ENCODE measurements around the gene RPS21. TPM values are rescaled to one million over a fixed set of nuclear protein-coding genes. Genes with fewer than 3 reads are reported as not detected.

Gene RPS21
- total RNA-seq, 6 experiments from 2014 or later: 1,061 to 1,388 (median 1,229) TPM

DNA sequence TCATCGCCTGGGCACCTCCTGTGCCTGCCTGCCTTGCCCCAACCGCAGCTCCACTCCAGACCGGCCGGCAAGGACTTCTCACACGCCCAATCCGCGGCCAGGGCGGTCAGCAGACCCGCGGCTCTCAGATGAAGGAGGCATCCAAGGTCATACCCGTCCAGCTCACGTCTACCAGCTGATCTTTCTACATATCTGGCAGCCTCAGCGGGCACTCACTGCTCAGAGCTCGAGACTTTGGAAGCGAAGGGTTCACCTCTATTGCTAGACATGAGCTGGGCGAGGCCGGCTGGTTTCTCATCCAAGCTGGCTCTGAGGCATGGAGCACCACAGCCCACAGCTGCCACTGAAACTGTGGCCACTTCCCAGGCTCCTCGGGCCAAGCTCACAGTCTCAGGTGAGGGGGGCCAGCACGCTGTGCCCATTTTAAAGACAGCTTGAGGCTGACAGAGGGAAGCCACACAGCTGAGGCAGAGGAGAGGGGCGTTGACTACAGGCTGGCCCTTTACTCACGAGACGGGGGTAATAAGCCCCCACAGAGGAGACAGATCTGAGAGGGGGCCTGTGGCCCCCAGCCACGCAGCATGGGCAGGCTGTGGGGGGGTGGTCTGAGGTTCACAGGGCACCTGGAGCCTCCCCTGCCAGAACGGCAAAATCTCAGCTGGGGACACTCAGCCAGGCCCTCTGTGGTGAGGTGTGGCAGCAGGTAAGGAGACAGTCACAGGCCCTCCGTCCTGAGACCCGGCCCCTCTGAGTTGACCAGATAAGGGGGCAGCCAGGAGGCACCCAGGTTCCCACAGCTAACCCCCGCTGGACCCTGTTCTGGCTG lies 21.8 kb upstream of the RPS21 start:
- no peak overlapping the region for H3K4me3 Mint-ChIP-seq
- DNase-seq: no peak
- H3K27me3 Mint-ChIP-seq (ENCODE audit: insufficient read depth): peaks cover 5% of the 10 kb centered on the region
- H3K36me3 Mint-ChIP-seq (ENCODE audit: low read depth): no peaks in the 10 kb centered on the region
- H3K9me3 Mint-ChIP-seq: no peaks in the 10 kb centered on the region
- H3K27ac Mint-ChIP-seq: no peak overlapping the region
- peaks cover 11% of the 10 kb centered on the region for H3K4me1 Mint-ChIP-seq (ENCODE audit: low read depth)
- TF ChIP-seq, protein P1, sequence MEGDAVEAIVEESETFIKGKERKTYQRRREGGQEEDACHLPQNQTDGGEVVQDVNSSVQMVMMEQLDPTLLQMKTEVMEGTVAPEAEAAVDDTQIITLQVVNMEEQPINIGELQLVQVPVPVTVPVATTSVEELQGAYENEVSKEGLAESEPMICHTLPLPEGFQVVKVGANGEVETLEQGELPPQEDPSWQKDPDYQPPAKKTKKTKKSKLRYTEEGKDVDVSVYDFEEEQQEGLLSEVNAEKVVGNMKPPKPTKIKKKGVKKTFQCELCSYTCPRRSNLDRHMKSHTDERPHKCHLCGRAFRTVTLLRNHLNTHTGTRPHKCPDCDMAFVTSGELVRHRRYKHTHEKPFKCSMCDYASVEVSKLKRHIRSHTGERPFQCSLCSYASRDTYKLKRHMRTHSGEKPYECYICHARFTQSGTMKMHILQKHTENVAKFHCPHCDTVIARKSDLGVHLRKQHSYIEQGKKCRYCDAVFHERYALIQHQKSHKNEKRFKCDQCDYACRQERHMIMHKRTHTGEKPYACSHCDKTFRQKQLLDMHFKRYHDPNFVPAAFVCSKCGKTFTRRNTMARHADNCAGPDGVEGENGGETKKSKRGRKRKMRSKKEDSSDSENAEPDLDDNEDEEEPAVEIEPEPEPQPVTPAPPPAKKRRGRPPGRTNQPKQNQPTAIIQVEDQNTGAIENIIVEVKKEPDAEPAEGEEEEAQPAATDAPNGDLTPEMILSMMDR (IDR thresholded peaks at IDR 0.05): no peak

DNA sequence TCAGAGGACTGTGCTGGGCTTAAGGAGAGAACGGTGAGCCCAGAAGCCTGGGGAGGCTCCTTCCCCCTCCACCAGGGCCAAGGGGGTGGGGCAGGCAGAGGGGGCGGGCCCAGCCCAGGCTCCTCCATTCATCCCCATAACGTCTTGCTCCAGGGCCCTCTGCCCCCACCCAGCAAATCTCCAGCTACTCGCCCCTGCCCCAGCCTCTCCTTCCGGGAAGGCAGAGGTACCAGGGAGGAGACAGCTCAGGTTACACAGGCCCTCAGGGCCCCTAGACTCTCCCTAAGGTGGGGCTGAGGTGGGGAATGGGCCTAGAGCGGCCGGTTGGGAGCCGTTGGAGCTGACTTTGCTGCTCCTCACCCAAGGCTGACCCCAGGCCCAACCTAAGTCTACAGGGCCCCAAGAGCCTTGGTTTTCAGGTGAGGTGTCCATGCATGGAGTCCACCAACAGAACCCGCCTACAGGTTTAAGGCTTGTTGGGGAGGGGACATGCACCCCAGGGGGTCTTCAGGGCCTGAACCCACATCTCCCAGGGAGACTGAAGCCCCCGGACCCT lies 21.0 kb upstream of the RPS21 start:
- Mint-ChIP-seq H3K27me3 (ENCODE audit: insufficient read depth) (peaks cover 5% of the 10 kb centered on the region), H3K27ac (no peak overlapping the region), H3K4me1 (ENCODE audit: low read depth) (peaks cover 17% of the 10 kb centered on the region), H3K36me3 (ENCODE audit: low read depth) (no peaks in the 10 kb centered on the region), H3K9me3 (no peaks in the 10 kb centered on the region), H3K4me3 (no peak overlapping the region)
- TF ChIP-seq, protein P1 (IDR thresholded peaks at IDR 0.05): no peak
- no peak for DNase-seq

DNA sequence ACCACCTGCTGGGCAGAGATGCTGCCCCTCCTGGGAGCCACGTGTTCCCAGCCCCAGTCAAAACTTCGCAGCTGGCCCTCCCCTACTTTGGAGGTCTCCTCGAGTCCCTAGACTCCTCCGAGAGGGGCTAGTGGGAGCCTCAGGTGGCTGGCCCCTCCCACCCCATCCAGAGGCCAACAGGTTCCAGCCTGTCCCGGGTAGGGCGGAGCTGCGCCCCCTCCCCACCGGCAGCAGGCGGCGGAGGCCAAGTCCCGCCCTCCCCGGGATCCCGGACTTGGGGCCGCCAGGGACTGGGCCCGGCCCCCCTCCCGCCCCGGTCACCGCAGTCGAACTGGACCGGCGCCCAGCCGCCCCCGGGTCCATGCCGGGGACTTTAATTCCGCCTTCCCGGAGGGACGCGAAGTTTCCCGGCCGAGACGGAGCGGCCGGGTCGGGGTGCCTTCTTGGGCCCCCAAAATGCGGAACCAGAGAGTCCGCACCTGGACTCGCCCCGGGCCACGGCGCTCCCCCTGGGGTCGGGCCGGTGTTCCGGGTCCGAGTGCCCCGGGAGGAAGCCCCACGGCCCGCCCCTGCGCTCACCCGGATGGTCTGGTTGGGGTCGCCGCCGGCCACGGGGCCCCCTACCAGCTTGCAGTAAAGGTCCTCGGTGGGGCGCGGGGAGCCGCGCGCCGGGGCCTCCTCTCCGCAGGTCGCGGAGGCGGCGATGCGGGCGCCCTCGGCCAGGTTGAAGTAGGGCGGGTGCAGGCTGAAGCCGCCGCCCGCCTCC lies 20.4 kb upstream of the RPS21 start:
- TF ChIP-seq, protein P1 (IDR thresholded peaks at IDR 0.05): no peak
- no peak for DNase-seq
- H3K9me3 Mint-ChIP-seq: no peaks in the 10 kb centered on the region
- no peak overlapping the region for H3K27ac Mint-ChIP-seq
- H3K36me3 Mint-ChIP-seq (ENCODE audit: low read depth): no peaks in the 10 kb centered on the region
- H3K4me1 Mint-ChIP-seq (ENCODE audit: low read depth): peaks cover 17% of the 10 kb centered on the region
- peaks cover 5% of the 10 kb centered on the region for H3K27me3 Mint-ChIP-seq (ENCODE audit: insufficient read depth)
- no peak overlapping the region for H3K4me3 Mint-ChIP-seq

DNA sequence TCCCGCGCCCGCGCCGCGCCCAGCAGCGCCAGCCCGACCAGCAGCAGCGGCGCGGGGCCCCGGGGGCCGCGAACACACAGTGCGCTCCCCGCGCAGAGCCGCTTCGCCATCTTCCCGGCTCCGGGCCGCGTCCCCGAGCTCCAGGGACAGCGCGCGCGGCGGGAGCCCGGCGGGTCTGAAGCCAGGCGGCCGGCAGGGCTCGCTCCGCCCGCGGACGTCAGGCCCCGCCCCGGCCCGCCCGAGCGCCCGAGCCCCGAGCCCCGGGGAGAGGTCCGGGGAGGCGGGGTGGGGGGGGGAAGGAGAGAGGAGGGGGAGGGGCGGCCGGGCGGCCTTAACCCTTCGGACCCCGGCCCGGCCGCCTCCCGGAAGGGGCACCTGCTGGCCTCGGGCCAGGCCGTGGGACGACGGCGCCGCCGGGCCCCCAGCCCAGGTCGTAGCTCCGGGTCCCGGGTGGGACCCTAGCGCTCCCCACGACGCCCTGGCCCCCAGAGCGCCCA lies 19.7 kb upstream of the RPS21 start, which contains the start of gene LAMA5:
Gene LAMA5, minus strand, starts transcription at position 177 of the 497 bp plus-strand sequence. Its CDS starts 67 bp downstream, at position 110.
- TF ChIP-seq, protein P1 (IDR thresholded peaks at IDR 0.05): no peak
- no peaks in the 10 kb centered on the region for H3K9me3 Mint-ChIP-seq
- no peaks in the 10 kb centered on the region for H3K36me3 Mint-ChIP-seq (ENCODE audit: low read depth)
- H3K4me3 Mint-ChIP-seq: no peak within 1 kb of the TSS
- no peak for DNase-seq
- H3K27me3 Mint-ChIP-seq (ENCODE audit: insufficient read depth): peaks cover 5% of the 10 kb centered on the region
- H3K27ac Mint-ChIP-seq: no peak within 1 kb of the TSS
- peaks cover 17% of the 10 kb centered on the region for H3K4me1 Mint-ChIP-seq (ENCODE audit: low read depth)

DNA sequence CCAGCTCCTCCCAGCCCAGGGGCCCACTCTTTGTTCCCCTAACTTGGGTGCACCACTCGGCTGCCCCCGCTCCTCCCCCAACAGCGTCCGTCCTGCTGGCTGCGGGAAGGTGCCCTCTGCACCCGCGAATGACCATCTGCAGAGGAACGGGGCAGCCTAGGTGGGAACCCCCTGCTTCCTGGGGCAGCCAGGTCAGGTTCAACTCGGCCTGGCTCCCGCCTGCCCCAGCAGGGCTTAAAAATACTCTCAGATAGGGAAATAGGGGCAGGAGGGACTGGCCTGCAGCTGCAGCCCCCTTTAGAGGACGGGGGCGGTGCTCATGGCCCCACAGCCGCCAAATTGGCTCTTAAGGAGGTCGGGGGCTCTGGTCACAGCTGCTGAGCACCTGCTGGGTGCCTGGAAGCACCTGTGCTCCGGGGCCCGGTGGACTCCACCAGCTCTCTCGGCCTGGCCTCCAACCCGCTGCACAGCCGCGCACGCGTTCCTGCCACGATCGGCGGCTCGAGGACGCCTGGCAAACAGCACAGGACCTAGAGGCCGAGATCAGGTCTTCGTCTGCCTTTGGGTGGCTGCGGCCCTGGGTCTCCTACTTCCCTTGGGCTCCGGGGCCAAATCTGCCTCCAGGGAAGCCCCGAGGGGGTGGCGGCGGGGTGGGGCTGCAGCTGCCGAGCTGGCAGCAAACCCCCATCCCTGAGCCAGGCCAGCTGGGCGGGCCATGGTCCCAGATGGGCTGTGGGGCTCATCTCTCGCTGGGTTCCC lies 19.1 kb upstream of the RPS21 start:
- TF ChIP-seq, protein P1 (IDR thresholded peaks at IDR 0.05): no peak
- Mint-ChIP-seq H3K27me3 (ENCODE audit: insufficient read depth) (peaks cover 3% of the 10 kb centered on the region), H3K4me1 (ENCODE audit: low read depth) (peaks cover 17% of the 10 kb centered on the region), H3K9me3 (no peaks in the 10 kb centered on the region), H3K4me3 (no peak overlapping the region), H3K36me3 (ENCODE audit: low read depth) (no peaks in the 10 kb centered on the region), H3K27ac (no peak overlapping the region)
- no peak for DNase-seq
